Activated CD4-positive, alpha-beta memory T cell treated with anti-CD3 and anti-CD28 coated beads, Interleukin-2, amount 10 ng/mL, durations not matched to agents 7 days and 5 days (primary cell): ENCODE results near the gene UBAC2. TPM values are rescaled to one million over a fixed set of nuclear protein-coding genes. Genes with fewer than 3 reads are reported as not detected.

Experiments
- CTCF ChIA-PET: fragments of 350-600 bp; sonication (Branson Sonifier 250); formaldehyde crosslinking; loops from one replicate; lab custom pipeline; 2021; ENCODE audit warnings: antibody characterized with exemption, inconsistent platforms; lab: Charles Lee
- POLR2A ChIA-PET: fragments of 350-600 bp; sonication (Branson Sonifier 250); formaldehyde crosslinking; loops from one replicate; lab custom pipeline; 2021; ENCODE audit warnings: antibody characterized with exemption; lab: Charles Lee
- DNase-seq: peaks from one replicate; pipeline ENCODE4 v3.0.0-alpha.2; 2020
- H3K27ac Mint-ChIP-seq: one replicate; pipeline ENCODE4 v1.8.0; 2021; ENCODE audit warnings: mild to moderate bottlenecking, mixed read lengths
- H3K27me3 Mint-ChIP-seq: one replicate; pipeline ENCODE4 v1.8.0; 2021; ENCODE audit warnings: mixed read lengths
- H3K36me3 Mint-ChIP-seq: one replicate; pipeline ENCODE4 v1.8.0; 2021; ENCODE audit warnings: low read depth, mixed read lengths
- H3K4me1 Mint-ChIP-seq: one replicate; pipeline ENCODE4 v1.8.0; 2021; ENCODE audit warnings: mixed read lengths
- H3K4me3 Mint-ChIP-seq: one replicate; pipeline ENCODE4 v1.8.0; 2021; ENCODE audit warnings: mild to moderate bottlenecking, mixed read lengths
- H3K9me3 Mint-ChIP-seq: one replicate; pipeline ENCODE4 v1.8.0; 2021; ENCODE audit warnings: mixed read lengths
- total RNA-seq, 2 experiments: library from RNA; stranded (reverse); gene quantifications; one replicate each; pipeline ENCODE4 v1.2.3, GENCODE V29; 2021

The UBAC2 gene
- total RNA-seq, 2 experiments from 2014 or later: 53.8 to 55.2 TPM

DNA sequence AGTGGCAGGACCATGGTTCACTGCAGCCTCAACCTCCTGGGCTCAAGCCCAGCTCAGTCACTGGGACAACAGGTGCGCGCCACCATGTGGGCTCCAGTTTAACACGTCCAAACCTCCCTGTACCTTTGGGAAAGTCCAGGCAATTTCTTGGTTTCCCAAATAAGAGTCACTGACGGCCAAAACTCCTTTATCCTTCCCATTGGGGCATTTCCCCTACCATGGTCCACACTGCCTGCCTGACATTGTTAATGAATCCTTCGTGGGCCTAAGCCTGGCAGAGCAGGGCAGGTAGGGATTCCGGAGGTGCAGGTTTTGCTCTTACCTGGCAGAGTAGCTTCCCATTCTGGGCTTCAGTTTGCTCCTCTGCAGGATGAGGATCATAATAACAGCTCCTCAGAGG is 234.5 kb downstream of the UBAC2 start:
- H3K27ac Mint-ChIP-seq: peak overlapping the region; percentile 52

DNA sequence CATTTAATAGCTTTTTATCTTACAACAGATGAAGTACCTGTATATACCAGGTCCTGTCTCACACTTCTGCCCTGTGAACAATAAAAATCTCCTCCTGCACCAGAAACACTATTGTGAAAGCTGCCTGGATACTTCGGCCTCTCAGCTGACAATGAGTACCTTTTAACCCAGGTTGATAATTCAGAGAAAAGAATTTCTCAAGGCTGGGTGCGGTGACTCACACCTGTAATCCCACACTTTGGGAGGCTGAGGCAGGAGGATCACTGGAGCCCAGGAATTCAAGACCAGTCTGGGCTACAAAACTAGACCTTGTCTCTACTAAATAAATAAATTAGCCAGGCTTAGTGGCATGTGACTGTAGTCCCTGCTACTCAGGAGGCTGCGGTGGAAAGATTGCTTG is 235.3 kb downstream of the UBAC2 start:
- Mint-ChIP-seq H3K4me1 (peaks cover 72% of the 10 kb centered on the region), H3K27ac (no peak overlapping the region), H3K36me3 (peaks cover 1% of the 10 kb centered on the region), H3K27me3 (peaks cover 18% of the 10 kb centered on the region), H3K9me3 (no peaks in the 10 kb centered on the region), H3K4me3 (no peak overlapping the region)
- CTCF ChIA-PET: interaction anchor here (0.5 to 4.9 kb wide), 38 partner anchors 14 to 259 kb away, joined by 3 to 317 read pairs (median 7); partner anchors contain the start of genes GPR18, GPR183, TM9SF2 and UBAC2
- peak; percentile 9 for DNase-seq
- POLR2A ChIA-PET: interaction anchor here (0.6 to 5.2 kb wide), 13 partner anchors 11 to 236 kb away, joined by 3 to 57 read pairs (median 7); partner anchors contain the start of genes GPR183 and UBAC2

More for the DNA sequence above, 234.5 kb downstream of the UBAC2 start:
- Mint-ChIP-seq H3K36me3 (peaks cover 5% of the 10 kb centered on the region), H3K9me3 (no peaks in the 10 kb centered on the region), H3K27me3 (peaks cover 15% of the 10 kb centered on the region), H3K4me3 (no peak overlapping the region), H3K4me1 (peaks cover 72% of the 10 kb centered on the region)
- ChIA-PET CTCF (interaction anchor here (1.1 to 4.9 kb wide), 27 partner anchors 10 to 258 kb away, joined by 3 to 317 read pairs (median 11); partner anchors contain the start of genes GPR18, GPR183 and UBAC2), POLR2A (interaction anchor here (0.7 to 5.2 kb wide), 21 partner anchors 10 to 259 kb away, joined by 3 to 57 read pairs (median 6); partner anchors contain the start of genes GPR183, TM9SF2 and UBAC2)
- DNase-seq: no peak

Other genes starting within 250 kb of the UBAC2 start
- gene DOCK9, start 222.8 kb upstream of the UBAC2 start, total RNA-seq: 10 to 100 TPM; 86.0 to 87.7 TPM
- gene GPR18, start 57.5 kb downstream of the UBAC2 start, total RNA-seq: 10 to 100 TPM; 10.3 to 10.4 TPM
- 10 to 100 TPM; 43.7 to 46.2 TPM for gene GPR183, start 106.5 kb downstream of the UBAC2 start, total RNA-seq